ENCODE data around the gene PLCG2. TPM values are rescaled to one million over a fixed set of nuclear protein-coding genes. Genes with fewer than 3 reads are reported as not detected.

PLCG2 gene
- total RNA-seq, 6 experiments from 2014 or later = 0.14 to 0.61 (median 0.27) TPM

GRCh38 chr16:81908466-81909262 is 129.6 kb downstream of the PLCG2 start:
- Mint-ChIP-seq H3K4me1 (ENCODE audit: low read depth) (no peaks in the 10 kb centered on the region), H3K9me3 (peaks cover 4% of the 10 kb centered on the region; the same call in 1 of the 2 replicates), H3K27me3 (ENCODE audit: insufficient read depth) (peaks cover 2% of the 10 kb centered on the region), H3K27ac (no peak overlapping the region), H3K36me3 (ENCODE audit: low read depth) (no peaks in the 10 kb centered on the region), H3K4me3 (no peak overlapping the region)
- no peak for DNase-seq
- no peak for TF ChIP-seq CTCF (IDR thresholded peaks at IDR 0.05)

GRCh38 chr16:81910366-81910885 is 131.3 kb downstream of the PLCG2 start:
- H3K27ac Mint-ChIP-seq = no peak overlapping the region
- no peaks in the 10 kb centered on the region for H3K36me3 Mint-ChIP-seq (ENCODE audit: low read depth)
- no peak for TF ChIP-seq CTCF (IDR thresholded peaks at IDR 0.05)
- no peaks in the 10 kb centered on the region for H3K4me1 Mint-ChIP-seq (ENCODE audit: low read depth)
- no peak overlapping the region for H3K4me3 Mint-ChIP-seq
- peaks cover 2% of the 10 kb centered on the region; the same call in 1 of the 2 replicates for H3K27me3 Mint-ChIP-seq (ENCODE audit: insufficient read depth)
- DNase-seq = no peak
- H3K9me3 Mint-ChIP-seq = peaks cover 4% of the 10 kb centered on the region; the same call in 1 of the 2 replicates

- TF ChIP-seq CTCF (IDR thresholded peaks at IDR 0.05) = no peak
- no peaks in the 10 kb centered on the region for H3K36me3 Mint-ChIP-seq (ENCODE audit: low read depth)
- no peak overlapping the region for H3K4me3 Mint-ChIP-seq
- H3K27me3 Mint-ChIP-seq (ENCODE audit: insufficient read depth) = peaks cover 4% of the 10 kb centered on the region; the same call in 1 of the 2 replicates
- DNase-seq = no peak
- H3K4me1 Mint-ChIP-seq (ENCODE audit: low read depth) = no peaks in the 10 kb centered on the region
- H3K27ac Mint-ChIP-seq = no peak overlapping the region
- peaks cover 4% of the 10 kb centered on the region; the same call in 1 of the 2 replicates for H3K9me3 Mint-ChIP-seq
These were observed 133.3 kb downstream of the PLCG2 start for GRCh38 chr16:81912395-81912794.

- Mint-ChIP-seq H3K4me3 (no peak overlapping the region), H3K4me1 (ENCODE audit: low read depth) (no peaks in the 10 kb centered on the region), H3K27ac (no peak overlapping the region), H3K9me3 (peaks cover 4% of the 10 kb centered on the region; the same call in 1 of the 2 replicates), H3K36me3 (ENCODE audit: low read depth) (no peaks in the 10 kb centered on the region), H3K27me3 (ENCODE audit: insufficient read depth) (peaks cover 4% of the 10 kb centered on the region; the same call in 1 of the 2 replicates)
- no peak for DNase-seq
- TF ChIP-seq CTCF (IDR thresholded peaks at IDR 0.05) = no peak
These were observed 134.1 kb downstream of the PLCG2 start for GRCh38 chr16:81913222-81913621.

- Mint-ChIP-seq H3K4me3 (no peak overlapping the region), H3K27me3 (ENCODE audit: insufficient read depth) (peaks cover 4% of the 10 kb centered on the region; the same call in 1 of the 2 replicates), H3K4me1 (ENCODE audit: low read depth) (no peaks in the 10 kb centered on the region), H3K36me3 (ENCODE audit: low read depth) (no peaks in the 10 kb centered on the region), H3K27ac (no peak overlapping the region), H3K9me3 (no peaks in the 10 kb centered on the region)
- no peak for TF ChIP-seq CTCF (IDR thresholded peaks at IDR 0.05)
- no peak for DNase-seq
These were observed 138.3 kb downstream of the PLCG2 start for GRCh38 chr16:81917375-81917774.
